Left lobe of liver (tissue), 2 donors: ENCODE data around the gene SAE1. TPM values are rescaled to one million over a fixed set of nuclear protein-coding genes. Genes with fewer than 3 reads are reported as not detected.

Experiments
- ATAC-seq: fragments of 200-7000 bp; cut with Tn5 transposase; one replicate; pipeline ENCODE4 v1.9.1; 2020; ENCODE audit warnings: mild to moderate bottlenecking, moderate library complexity
- DNase-seq: peaks from one replicate; pipeline ENCODE4 v3.0.0-alpha.2; 2020; ENCODE audit warnings: low spot score
- total RNA-seq: library from RNA; stranded (reverse); gene quantifications from one replicate; pipeline ENCODE4 v1.2.1, GENCODE V29; 2021
- donor health status: DM: no; HTN: no; CAD: no; lungs with moderate emphysema.
- donor health status: DM: no; HTN: yes; CAD: no.

Gene SAE1
- total RNA-seq, 1 donor from 2014 or later = 22.0 TPM

DNA sequence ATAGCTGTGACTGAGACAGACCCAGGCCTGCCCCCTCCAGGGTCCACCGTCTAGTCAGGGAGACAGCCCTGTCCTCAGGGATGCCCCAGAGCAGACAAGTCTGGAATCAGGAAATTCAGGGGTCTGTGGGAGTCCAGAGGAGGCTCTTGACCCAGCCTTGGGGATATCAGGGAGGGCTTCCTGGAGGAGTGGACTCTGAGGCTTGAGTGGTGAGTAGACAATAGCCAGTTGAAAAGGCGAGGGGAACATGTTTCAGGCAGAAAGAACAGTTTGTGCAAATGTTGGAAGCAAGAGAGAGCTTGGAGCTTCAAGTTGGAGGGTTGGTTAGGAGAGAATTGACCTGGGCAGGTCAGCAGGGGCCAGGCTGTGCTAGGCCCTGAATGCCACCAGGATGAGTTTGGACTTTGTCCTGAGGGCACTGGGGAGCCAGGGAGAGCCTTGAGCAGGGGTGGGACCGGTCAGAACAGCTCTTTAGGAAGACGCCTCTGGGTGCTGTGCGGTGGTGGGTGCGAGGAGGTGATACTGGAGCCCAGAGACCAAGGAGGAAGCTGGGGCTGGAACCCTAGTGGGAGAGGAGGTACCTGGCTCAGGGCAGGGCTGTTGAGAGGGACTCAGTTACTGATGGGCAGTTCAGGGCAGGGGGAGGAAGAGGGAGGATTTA, 128.4 kb downstream of the SAE1 start:
- DNase-seq = no peak
- ATAC-seq = no peak

Other genes starting within 250 kb of the SAE1 start
- 0.08 TPM for gene NPAS1, start 111.0 kb upstream of the SAE1 start, total RNA-seq
- 19.2 TPM for gene TMEM160, start 82.2 kb upstream of the SAE1 start, total RNA-seq
- gene ZC3H4, start 17.1 kb upstream of the SAE1 start, total RNA-seq = 18.5 TPM
- 2.7 TPM for gene BBC3, start 100.4 kb downstream of the SAE1 start, total RNA-seq
- 10.4 TPM for gene CCDC9, start 125.7 kb downstream of the SAE1 start, total RNA-seq
- gene INAFM1, start 144.1 kb downstream of the SAE1 start, total RNA-seq = 5.6 TPM
- 6.2 TPM for gene C5AR1, start 179.0 kb downstream of the SAE1 start, total RNA-seq
- gene C5AR2, start 201.3 kb downstream of the SAE1 start, total RNA-seq = 2.2 TPM
- 5.9 TPM for gene DHX34, start 218.5 kb downstream of the SAE1 start, total RNA-seq